Parathyroid adenoma (tissue), 2 donors: ENCODE results near the gene CPHXL2.

Experiments
- H2AFZ ChIP-seq: fragments of 300-600 bp; sonication (generic); one replicate; pipeline ENCODE4 v1.7.0; 2017; ENCODE audit warnings: antibody characterized with exemption, mild to moderate bottlenecking
- H3K27ac ChIP-seq: fragments of 300-600 bp; sonication (generic); one replicate; pipeline ENCODE4 v1.7.0; 2017
- H3K27me3 ChIP-seq: fragments of 300-600 bp; sonication (generic); one replicate; pipeline ENCODE4 v1.7.0; 2017; ENCODE audit warnings: low read length; ENCODE audit not compliant: control insufficient read depth, insufficient read depth
- H3K36me3 ChIP-seq: fragments of 300-600 bp; sonication (generic); one replicate; pipeline ENCODE4 v1.7.0; 2017; ENCODE audit warnings: low read length; ENCODE audit not compliant: control insufficient read depth, insufficient read depth
- H3K4me1 ChIP-seq: fragments of 300-600 bp; sonication (generic); one replicate; pipeline ENCODE4 v1.7.0; 2017; ENCODE audit warnings: control low read depth
- H3K4me2 ChIP-seq: fragments of 300-600 bp; sonication (generic); one replicate; pipeline ENCODE4 v1.7.0; 2017; ENCODE audit warnings: low read length
- H3K4me3 ChIP-seq: fragments of 300-600 bp; sonication (generic); one replicate; pipeline ENCODE4 v1.7.0; 2017; ENCODE audit warnings: low read depth, low read length
- H3K79me2 ChIP-seq: fragments of 300-600 bp; sonication (generic); one replicate; pipeline ENCODE4 v1.7.0; 2017; ENCODE audit warnings: control low read depth
- H3K9ac ChIP-seq: fragments of 300-600 bp; sonication (generic); one replicate; pipeline ENCODE4 v1.7.0; 2017; ENCODE audit warnings: mild to moderate bottlenecking
- H3K9me3 ChIP-seq: fragments of 300-600 bp; sonication (generic); one replicate; pipeline ENCODE4 v1.7.0; 2017; ENCODE audit warnings: low read length; ENCODE audit not compliant: control insufficient read depth
- CTCF ChIP-seq: fragments of 300-600 bp; sonication (generic); IDR thresholded peaks from one replicate; pipeline ENCODE4 v1.7.0; 2017; ENCODE audit warnings: antibody characterized with exemption, mild to moderate bottlenecking
- donor health status: primary hyperparathyroidism.

The CPHXL2 gene

GRCh38 chr16:75687361-75687760 is 10.6 kb upstream of the CPHXL2 start:
- Histone ChIP-seq H3K4me2 (no peak overlapping the region), H2AFZ (no peak overlapping the region), H3K36me3 (no peaks in the 10 kb centered on the region), H3K9ac (no peak overlapping the region), H3K9me3 (no peaks in the 10 kb centered on the region), H3K27ac (no peak overlapping the region), H3K4me3 (no peak overlapping the region), H3K4me1 (no peaks in the 10 kb centered on the region), H3K27me3 (no peaks in the 10 kb centered on the region), H3K79me2 (no peaks in the 10 kb centered on the region)
- TF ChIP-seq CTCF = no peak

GRCh38 chr16:75682308-75682707 is 5.5 kb upstream of the CPHXL2 start:
- Histone ChIP-seq H3K79me2 (no peaks in the 10 kb centered on the region), H3K36me3 (no peaks in the 10 kb centered on the region), H3K27ac (no peak overlapping the region), H3K4me3 (no peak overlapping the region), H3K4me1 (no peaks in the 10 kb centered on the region), H3K9ac (no peak overlapping the region), H3K9me3 (no peaks in the 10 kb centered on the region), H2AFZ (no peak overlapping the region), H3K4me2 (no peak overlapping the region), H3K27me3 (no peaks in the 10 kb centered on the region)
- no peak for TF ChIP-seq CTCF

- H3K27ac ChIP-seq = no peak overlapping the region
- H3K27me3 ChIP-seq = no peaks in the 10 kb centered on the region
- no peak overlapping the region for H3K9ac ChIP-seq
- no peak overlapping the region for H3K4me2 ChIP-seq
- H2AFZ ChIP-seq = no peak overlapping the region
- no peak for TF ChIP-seq CTCF
- no peaks in the 10 kb centered on the region for H3K4me1 ChIP-seq
- no peak overlapping the region for H3K4me3 ChIP-seq
- no peaks in the 10 kb centered on the region for H3K36me3 ChIP-seq
- H3K79me2 ChIP-seq = no peaks in the 10 kb centered on the region
- no peaks in the 10 kb centered on the region for H3K9me3 ChIP-seq
Observed at GRCh38 chr16:75679366-75679765, 2.6 kb upstream of the CPHXL2 start.

GRCh38 chr16:75667503-75667902 is 9.3 kb downstream of the CPHXL2 start:
- Histone ChIP-seq H3K4me2 (no peak overlapping the region), H3K27ac (no peak overlapping the region), H3K9me3 (no peaks in the 10 kb centered on the region), H2AFZ (no peak overlapping the region), H3K27me3 (no peaks in the 10 kb centered on the region), H3K4me1 (no peaks in the 10 kb centered on the region), H3K79me2 (no peaks in the 10 kb centered on the region), H3K36me3 (no peaks in the 10 kb centered on the region), H3K9ac (no peak overlapping the region), H3K4me3 (no peak overlapping the region)
- TF ChIP-seq CTCF = no peak

GRCh38 chr16:75660726-75661302 is 16.0 kb downstream of the CPHXL2 start:
- H2AFZ ChIP-seq = no peak overlapping the region
- no peaks in the 10 kb centered on the region for H3K36me3 ChIP-seq
- H3K27me3 ChIP-seq = no peaks in the 10 kb centered on the region
- no peak overlapping the region for H3K27ac ChIP-seq
- H3K9ac ChIP-seq = no peak overlapping the region
- no peaks in the 10 kb centered on the region for H3K4me1 ChIP-seq
- H3K79me2 ChIP-seq = no peaks in the 10 kb centered on the region
- no peak overlapping the region for H3K4me3 ChIP-seq
- H3K9me3 ChIP-seq = no peaks in the 10 kb centered on the region
- no peak overlapping the region for H3K4me2 ChIP-seq
- no peak for TF ChIP-seq CTCF
